Measurements from ENCODE around the gene ITGB5. TPM values are rescaled to one million over a fixed set of nuclear protein-coding genes. Genes with fewer than 3 reads are reported as not detected.
A peak's percentile ranks its signal among the peaks of the same experiment; 100 is the strongest.

ITGB5 gene
- total and polyA plus RNA-seq, 2 donors (not counting 3 experiments of a cell fraction or from before 2014, with no cell fraction given), result 144 to 170 TPM

GRCh38 chr3:124884474-124885101 lies 2.6 kb downstream of the ITGB5 start:
- Histone ChIP-seq H3K27ac (ENCODE audit: insufficient read depth, low read depth, low read length) (no peak overlapping the region), H3K9me3 (replicated peaks; ENCODE audit: control insufficient read depth, insufficient read depth, low read length) (no peaks in the 10 kb centered on the region), H3K4me3 (replicated peaks in 1 of 3; ENCODE audit: insufficient read depth in 1 of 3, low read depth in 1 of 3, low read length in 3 of 3) (no peak overlapping the region), H4K20me1 (replicated peaks; ENCODE audit: control insufficient read depth, extremely low read depth, insufficient read depth, low read length) (no peaks in the 10 kb centered on the region), H3K9ac (replicated peaks; ENCODE audit: extremely low read depth, insufficient read depth, low read length) (no peak overlapping the region), H3K36me3 (ENCODE audit: control insufficient read depth in 2 of 2, extremely low read depth in 1 of 2, insufficient read depth in 2 of 2, low read length in 2 of 2) (no peaks in the 10 kb centered on the region), H3K9me1 (replicated peaks; ENCODE audit: control insufficient read depth, extremely low read depth, insufficient read depth, low read length) (no peaks in the 10 kb centered on the region), H3K4me1 (ENCODE audit: control insufficient read depth, extremely low read depth, insufficient read depth, low read length) (peaks cover 31% of the 10 kb centered on the region), H3K4me2 (ENCODE audit: insufficient read depth, low read length) (peak overlapping the region; percentile 36), H2AFZ (ENCODE audit: low read depth, low read length) (no peak overlapping the region), H3K27me3 (ENCODE audit: control insufficient read depth in 2 of 2, insufficient read depth in 2 of 2, low read length in 2 of 2) (no peaks in the 10 kb centered on the region), H3K79me2 (ENCODE audit: control insufficient read depth, insufficient read depth, low read length) (peaks cover 26% of the 10 kb centered on the region)
- no peak for FAIRE-seq
- dilution Hi-C loops (cut with MboI; ENCODE audit: extremely low pct_ligation_motif_present, low sequenced_read_pairs) (loop anchor here (25.0 kb wide), 1 partner anchor 122 kb away; no protein-coding TSS in a partner anchor), intact Hi-C loops (cut with micrococcal nuclease) (no loop called here)
- TF ChIP-seq EZH2 (IDR thresholded peaks at IDR 0.05; ENCODE audit: borderline replicate concordance, low read depth, low read length, severe bottlenecking) (no peak), GATA2 (IDR thresholded peaks at IDR 0.05; ENCODE audit: insufficient read depth, insufficient read length, low read depth, low read length) (no peak), MYC (IDR thresholded peaks at IDR 0.05; ENCODE audit: low read depth, low read length) (no peak), POLR2AphosphoS5 (IDR thresholded peaks at IDR 0.05; ENCODE audit: insufficient read depth, low read depth, low read length) (no peak), CTCF (IDR thresholded peaks at IDR 0.05; ENCODE audit: extremely low read depth in 1 of 2, insufficient read depth in 1 of 2, low read depth in 1 of 2, low read length in 2 of 2) (no peak)
- no TSS peak for BruUV-seq (replicated peaks)
- ChIA-PET CTCF (interaction anchor here (0.7 to 4.2 kb wide), 3 partner anchors 17 to 125 kb away, joined by 3 to 20 read pairs (median 3); no protein-coding TSS in a partner anchor), POLR2A (interaction anchor here (0.7 kb wide), 1 partner anchor 79 kb away, joined by 4 read pairs; no protein-coding TSS in a partner anchor)
- DNase-seq (ENCODE audit: low read depth, low spot score), result no peak

Measured in endothelial cell of umbilical vein (primary cell).